ENCODE results near the gene SORCS2.

GRCh38 chr4:7397206-7398103 lies 205.1 kb downstream of the SORCS2 start:
- TF ChIP-seq CTCF (optimal IDR thresholded peaks at IDR 0.05 in 1 of 3, IDR thresholded peaks at IDR 0.05 in 1 of 3, conservative IDR thresholded peaks at IDR 0.05 in 1 of 3; ENCODE audit: extremely low read depth in 1 of 3, insufficient read depth in 2 of 3, low read length in 3 of 3): no peak
- no peak for TF ChIP-seq EZH2 (IDR thresholded peaks at IDR 0.05; ENCODE audit: low read length)

All from keratinocyte (primary cell).